ENCODE measurements around the gene SIN3B. TPM values are rescaled to one million over a fixed set of nuclear protein-coding genes. Genes with fewer than 3 reads are reported as not detected.

SIN3B gene
- total and polyA plus RNA-seq, 2 of the 13 experiments (the other 11 are each of a cell fraction or from before 2014, with no cell fraction given), result 12.9 to 25.7 TPM

GRCh38 chr19:16928916-16929315, 99.7 kb downstream of the SIN3B start (continued):
- no peak for TF ChIP-seq ZFAT (CRISPR knock-in tag; conservative IDR thresholded peaks at IDR 0.05)
- no peak for TF ChIP-seq NFE2L2 (IDR thresholded peaks at IDR 0.05; ENCODE audit: low read length)
- TF ChIP-seq ZMAT5 (CRISPR knock-in tag; IDR thresholded peaks at IDR 0.05; ENCODE audit: borderline replicate concordance, low read depth), result no peak
- no peak for TF ChIP-seq GLI4 (CRISPR knock-in tag; IDR thresholded peaks at IDR 0.05; ENCODE audit: borderline replicate concordance)
- no peak for TF ChIP-seq ZBTB33 (CRISPR knock-in tag; IDR thresholded peaks at IDR 0.05)
- TF ChIP-seq PRMT3 (CRISPR knock-in tag; IDR thresholded peaks at IDR 0.05; ENCODE audit: borderline replicate concordance, low read depth), result no peak

Small RNA genes within 50 kb of the gene (small RNA-seq; reads per million reads assigned to genes)
- gene AC008737.3 (ENCODE audit: insufficient read depth in 2 of 3, insufficient read length in 3 of 3, low read depth in 2 of 3, low replicate concordance in 1 of 3), result 0 reads per million in 3 experiments
- gene RN7SL823P (ENCODE audit: insufficient read depth in 2 of 3, insufficient read length in 3 of 3, low read depth in 2 of 3, low replicate concordance in 1 of 3), result 0 reads per million in 3 experiments
- 0 reads per million in 3 experiments for gene RN7SL835P (ENCODE audit: insufficient read depth in 2 of 3, insufficient read length in 3 of 3, low read depth in 2 of 3, low replicate concordance in 1 of 3)

Other genes with a start within 250 kb of the SIN3B start
- gene MED26, start 201.2 kb upstream of the SIN3B start, total RNA-seq (2016; rRNA removed; fragmentation: Illumina TruSeq; extraction: Trizol), result 3.3 and 3.8 TPM in 2 replicates
- 3.3 and 3.5 TPM in 2 replicates for gene MED26, start 201.2 kb upstream of the SIN3B start, polyA plus RNA-seq (2011; rRNA removed)
- 67.4 and 74.9 TPM in 2 replicates for gene SMIM7, start 169.3 kb upstream of the SIN3B start, total RNA-seq (2016; rRNA removed; fragmentation: Illumina TruSeq; extraction: Trizol)
- gene SMIM7, start 169.3 kb upstream of the SIN3B start, polyA plus RNA-seq (2011; rRNA removed), result 54.7 and 55.7 TPM in 2 replicates
- gene TMEM38A, start 168.3 kb upstream of the SIN3B start, total RNA-seq (2016; rRNA removed; fragmentation: Illumina TruSeq; extraction: Trizol), result 1.7 and 4.8 TPM in 2 replicates
- gene TMEM38A, start 168.3 kb upstream of the SIN3B start, polyA plus RNA-seq (2011; rRNA removed), result 6.8 and 7.7 TPM in 2 replicates
- not detected in 2 replicates for gene NWD1, start 109.6 kb upstream of the SIN3B start, total RNA-seq (2016; rRNA removed; fragmentation: Illumina TruSeq; extraction: Trizol)
- gene NWD1, start 109.6 kb upstream of the SIN3B start, polyA plus RNA-seq (2011; rRNA removed), result not detected in 2 replicates
- gene F2RL3, start 59.6 kb downstream of the SIN3B start, total RNA-seq (2016; rRNA removed; fragmentation: Illumina TruSeq; extraction: Trizol), result not detected in 2 replicates
- gene F2RL3, start 59.6 kb downstream of the SIN3B start, polyA plus RNA-seq (2011; rRNA removed), result not detected in 2 replicates
- gene CPAMD8, start 197.4 kb downstream of the SIN3B start, total RNA-seq (2016; rRNA removed; fragmentation: Illumina TruSeq; extraction: Trizol), result 0.28 and 0.29 TPM in 2 replicates
- 0.34 and 0.91 TPM in 2 replicates for gene CPAMD8, start 197.4 kb downstream of the SIN3B start, polyA plus RNA-seq (2011; rRNA removed)
- gene HAUS8, start 246.1 kb downstream of the SIN3B start, total RNA-seq (2016; rRNA removed; fragmentation: Illumina TruSeq; extraction: Trizol), result 17.5 and 19.1 TPM in 2 replicates
- gene HAUS8, start 246.1 kb downstream of the SIN3B start, polyA plus RNA-seq (2011; rRNA removed), result 7.1 and 7.8 TPM in 2 replicates
- 14.1 and 18.0 TPM in 2 replicates for gene MYO9B, start 246.4 kb downstream of the SIN3B start, total RNA-seq (2016; rRNA removed; fragmentation: Illumina TruSeq; extraction: Trizol)
- 18.3 and 23.4 TPM in 2 replicates for gene MYO9B, start 246.4 kb downstream of the SIN3B start, polyA plus RNA-seq (2011; rRNA removed)